ENCODE data around the gene LPIN3.

LPIN3 gene

GRCh38 chr20:41367393-41367695 is 26.7 kb downstream of the LPIN3 start:
- no peaks in the 10 kb centered on the region for H3K36me3 ChIP-seq (ENCODE audit: control insufficient read depth, insufficient read depth, low read length)
- H3K4me3 ChIP-seq (ENCODE audit: low read depth, low read length): no peak overlapping the region
- peaks cover 4% of the 10 kb centered on the region for H3K4me1 ChIP-seq
- H3K4me2 ChIP-seq (ENCODE audit: low read length): no peak overlapping the region
- H2AFZ ChIP-seq: no peak overlapping the region
- H3K27me3 ChIP-seq (ENCODE audit: control insufficient read depth, insufficient read depth, low read length): peaks cover 2% of the 10 kb centered on the region
- H3K9me3 ChIP-seq (ENCODE audit: control insufficient read depth, low read length): no peaks in the 10 kb centered on the region
- H3K79me2 ChIP-seq: no peaks in the 10 kb centered on the region
- H3K9ac ChIP-seq: no peak overlapping the region
- H3K27ac ChIP-seq: no peak overlapping the region
- no peak for TF ChIP-seq CTCF (IDR thresholded peaks at IDR 0.05)

GRCh38 chr20:41367956-41368355 is 27.3 kb downstream of the LPIN3 start:
- Histone ChIP-seq H3K27ac (no peak overlapping the region), H3K27me3 (ENCODE audit: control insufficient read depth, insufficient read depth, low read length) (peaks cover 2% of the 10 kb centered on the region), H3K36me3 (ENCODE audit: control insufficient read depth, insufficient read depth, low read length) (no peaks in the 10 kb centered on the region), H3K4me2 (ENCODE audit: low read length) (no peak overlapping the region), H2AFZ (no peak overlapping the region), H3K4me3 (ENCODE audit: low read depth, low read length) (no peak overlapping the region), H3K9me3 (ENCODE audit: control insufficient read depth, low read length) (no peaks in the 10 kb centered on the region), H3K9ac (no peak overlapping the region), H3K4me1 (no peaks in the 10 kb centered on the region), H3K79me2 (no peaks in the 10 kb centered on the region)
- no peak for TF ChIP-seq CTCF (IDR thresholded peaks at IDR 0.05)

- Histone ChIP-seq H3K4me1 (no peaks in the 10 kb centered on the region), H3K79me2 (no peaks in the 10 kb centered on the region), H3K4me3 (ENCODE audit: low read depth, low read length) (no peak overlapping the region), H3K4me2 (ENCODE audit: low read length) (no peak overlapping the region), H2AFZ (no peak overlapping the region), H3K36me3 (ENCODE audit: control insufficient read depth, insufficient read depth, low read length) (no peaks in the 10 kb centered on the region), H3K27me3 (ENCODE audit: control insufficient read depth, insufficient read depth, low read length) (peaks cover 2% of the 10 kb centered on the region), H3K9me3 (ENCODE audit: control insufficient read depth, low read length) (no peaks in the 10 kb centered on the region), H3K27ac (no peak overlapping the region), H3K9ac (no peak overlapping the region)
- no peak for TF ChIP-seq CTCF (IDR thresholded peaks at IDR 0.05)
Observed at GRCh38 chr20:41369673-41370072, 29.1 kb downstream of the LPIN3 start.

- H2AFZ ChIP-seq: no peak overlapping the region
- no peak overlapping the region for H3K9ac ChIP-seq
- H3K36me3 ChIP-seq (ENCODE audit: control insufficient read depth, insufficient read depth, low read length): no peaks in the 10 kb centered on the region
- H3K9me3 ChIP-seq (ENCODE audit: control insufficient read depth, low read length): no peaks in the 10 kb centered on the region
- no peaks in the 10 kb centered on the region for H3K79me2 ChIP-seq
- TF ChIP-seq CTCF (IDR thresholded peaks at IDR 0.05): no peak
- no peak overlapping the region for H3K27ac ChIP-seq
- no peak overlapping the region for H3K4me3 ChIP-seq (ENCODE audit: low read depth, low read length)
- peaks cover 2% of the 10 kb centered on the region for H3K27me3 ChIP-seq (ENCODE audit: control insufficient read depth, insufficient read depth, low read length)
- H3K4me2 ChIP-seq (ENCODE audit: low read length): no peak overlapping the region
- H3K4me1 ChIP-seq: no peaks in the 10 kb centered on the region
Observed at GRCh38 chr20:41370176-41370575, 29.6 kb downstream of the LPIN3 start.

- Histone ChIP-seq H3K4me3 (ENCODE audit: low read depth, low read length) (no peak overlapping the region), H3K4me1 (no peaks in the 10 kb centered on the region), H3K9me3 (ENCODE audit: control insufficient read depth, low read length) (no peaks in the 10 kb centered on the region), H3K27me3 (ENCODE audit: control insufficient read depth, insufficient read depth, low read length) (peaks cover 2% of the 10 kb centered on the region), H3K36me3 (ENCODE audit: control insufficient read depth, insufficient read depth, low read length) (no peaks in the 10 kb centered on the region), H3K27ac (no peak overlapping the region), H3K4me2 (ENCODE audit: low read length) (no peak overlapping the region), H3K79me2 (no peaks in the 10 kb centered on the region), H3K9ac (no peak overlapping the region), H2AFZ (no peak overlapping the region)
- no peak for TF ChIP-seq CTCF (IDR thresholded peaks at IDR 0.05)
Observed at GRCh38 chr20:41371371-41371770, 30.8 kb downstream of the LPIN3 start.

Data from parathyroid adenoma (tissue), 2 donors.